Measurements from ENCODE around the gene ARHGEF39.

GRCh38 chr9:35697486-35697885 lies 32.5 kb upstream of the ARHGEF39 start:
- TF ChIP-seq EZH2 (IDR thresholded peaks at IDR 0.05; ENCODE audit: borderline replicate concordance, low read length) (no peak), CTCF (conservative IDR thresholded peaks at IDR 0.05 in 1 of 2, IDR thresholded peaks at IDR 0.05 in 1 of 2; ENCODE audit: extremely low read depth in 1 of 2, insufficient read depth in 1 of 2, low read depth in 1 of 2, low read length in 2 of 2) (no peak)

Measured in mammary epithelial cell (primary cell).